Measurements from ENCODE around the gene DNTTIP2.
A peak's percentile ranks its signal among the peaks of the same experiment; 100 is the strongest.
"Not testable (repeated sequence)": the region's sequence is repeated elsewhere in the genome, so short reads cannot be mapped to it uniquely, and the experiment has no call there.

DNTTIP2 gene

GRCh38 chr1:93874025-93874651 is 4.9 kb downstream of the DNTTIP2 start:
- DNase-seq: peak; percentile 19 to 34

DNA sequence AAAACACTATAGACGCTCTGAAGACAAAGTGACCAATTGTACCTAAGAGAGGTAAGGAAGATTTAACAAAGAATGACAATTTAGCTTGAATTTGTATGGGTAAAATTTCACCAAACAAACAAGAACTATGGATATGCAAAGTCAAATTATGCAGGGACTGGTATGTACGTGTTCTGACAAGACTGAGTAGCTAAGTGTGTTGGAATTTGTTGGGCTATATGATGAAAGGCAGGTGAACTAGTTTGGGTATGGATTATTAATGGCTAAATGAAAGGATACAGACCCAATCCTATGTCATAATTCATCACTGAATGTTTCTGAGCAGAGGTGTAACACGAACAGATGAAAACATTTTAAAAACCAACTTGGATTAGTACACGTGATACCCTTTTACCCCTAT is 7.6 kb downstream of the DNTTIP2 start:
- DNase-seq: no peak

DNA sequence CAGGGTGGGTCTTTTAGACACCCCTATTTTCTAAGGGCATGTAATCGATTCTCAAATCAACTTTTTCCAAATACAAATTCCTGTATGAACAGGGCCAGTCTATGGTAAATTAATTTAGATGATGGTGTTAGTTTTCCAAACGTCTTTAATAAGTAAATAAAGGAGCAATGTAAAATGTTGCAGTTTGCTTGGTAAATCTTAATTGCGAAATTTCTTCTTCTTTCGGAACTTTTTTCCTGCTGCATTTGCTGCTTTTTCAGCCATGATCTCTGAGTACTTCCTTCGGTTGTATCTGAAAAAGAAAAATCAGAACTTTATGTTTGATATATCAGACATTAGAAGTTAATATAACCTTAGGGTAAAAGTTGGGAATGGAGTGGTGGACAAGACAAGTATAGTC is 9.4 kb downstream of the DNTTIP2 start:
- no peak for DNase-seq

- not testable (repeated sequence) for DNase-seq
Measured at GRCh38 chr1:93868492-93868891, 10.5 kb downstream of the DNTTIP2 start.

- no peak for DNase-seq
Measured at GRCh38 chr1:93865253-93865652, 13.8 kb downstream of the DNTTIP2 start.

- no peak for DNase-seq
Measured at GRCh38 chr1:93864175-93864574, 14.8 kb downstream of the DNTTIP2 start.

- DNase-seq: not testable (repeated sequence)
Measured at GRCh38 chr1:93857653-93858052, 21.4 kb downstream of the DNTTIP2 start.

- DNase-seq: not testable (repeated sequence)
Measured at GRCh38 chr1:93855983-93856382, 23.0 kb downstream of the DNTTIP2 start.

GRCh38 chr1:93853940-93854339 is 25.1 kb downstream of the DNTTIP2 start:
- no peak for DNase-seq

GRCh38 chr1:93851878-93852277 is 27.1 kb downstream of the DNTTIP2 start:
- no peak for DNase-seq

DNA sequence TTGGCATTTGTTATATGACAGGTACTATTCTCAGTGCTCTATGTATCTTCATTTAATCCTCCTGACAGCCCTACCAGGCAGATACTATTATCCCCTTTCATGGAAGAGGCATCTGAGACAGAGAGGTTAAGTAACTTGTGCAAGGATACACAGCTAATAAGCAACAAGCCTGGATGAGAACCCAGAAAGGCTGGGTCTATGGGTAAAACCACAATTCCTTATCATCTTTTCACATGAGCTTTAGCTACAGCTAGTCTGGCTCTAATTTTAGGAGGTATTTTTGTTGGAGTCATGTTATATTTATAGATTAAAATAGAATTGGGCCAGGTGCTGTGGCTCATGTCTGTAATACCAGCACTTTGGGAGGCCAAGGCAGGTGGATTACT is 27.7 kb downstream of the DNTTIP2 start:
- no peak for DNase-seq

- peak; percentile 19 to 34 for DNase-seq
Measured at GRCh38 chr1:93850687-93851326, 28.2 kb downstream of the DNTTIP2 start.

GRCh38 chr1:93848350-93848883 is 30.6 kb downstream of the DNTTIP2 start:
- DNase-seq: no peak

GRCh38 chr1:93847811-93848288 is 31.2 kb downstream of the DNTTIP2 start:
- peak; percentile 52 to 58 for DNase-seq

GRCh38 chr1:93846992-93847810 is 31.8 kb downstream of the DNTTIP2 start:
- peak; percentile 81 to 96 for DNase-seq

- DNase-seq: peak; percentile 77 to 88
Measured at GRCh38 chr1:93846206-93846991, 32.6 kb downstream of the DNTTIP2 start.

GRCh38 chr1:93845538-93846205 is 33.3 kb downstream of the DNTTIP2 start:
- DNase-seq: peak; percentile 94 to 97

GRCh38 chr1:93844262-93845045 is 34.6 kb downstream of the DNTTIP2 start:
- peak; percentile 74 to 82 for DNase-seq

DNA sequence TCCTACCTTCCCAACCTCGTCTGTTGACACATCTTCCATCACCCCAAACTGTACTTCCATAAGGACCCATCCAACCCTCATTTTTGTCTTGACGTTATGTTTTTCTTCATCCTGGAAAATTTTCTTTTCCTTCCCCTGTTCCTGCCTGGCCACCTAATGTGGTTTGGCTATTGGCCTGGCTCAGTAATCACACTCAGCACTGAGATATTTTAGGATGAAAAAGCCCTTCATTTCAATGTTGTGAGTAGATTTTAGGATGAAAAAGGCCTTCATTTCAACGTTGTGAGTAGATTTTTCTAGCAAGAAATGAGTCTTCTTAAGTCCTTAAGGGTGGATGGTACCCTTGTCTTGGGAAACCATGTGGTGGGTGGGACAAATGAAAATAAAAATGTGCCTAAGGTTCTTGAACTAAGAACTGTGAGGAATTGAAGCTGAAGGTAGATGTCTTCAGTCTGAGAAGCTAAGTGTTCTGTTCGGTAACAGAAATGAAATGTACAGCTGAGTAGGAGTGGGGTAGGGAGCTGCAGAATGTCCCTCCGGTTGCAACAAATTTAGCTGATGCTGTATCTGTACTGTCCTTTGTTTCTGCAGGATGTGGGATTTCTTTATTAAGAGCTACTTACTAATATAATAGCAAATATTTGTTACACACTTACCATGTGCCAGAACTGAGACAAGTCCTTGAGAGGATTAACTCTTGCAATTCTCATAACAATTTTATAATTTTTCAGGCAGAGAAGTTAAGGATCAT is 36.1 kb downstream of the DNTTIP2 start:
- DNase-seq: no peak

- DNase-seq: no peak
Measured at GRCh38 chr1:93841771-93842170, 37.2 kb downstream of the DNTTIP2 start.
